Tibial nerve (tissue), 4 donors: ENCODE data around the gene ARSB. TPM values are rescaled to one million over a fixed set of nuclear protein-coding genes. Genes with fewer than 3 reads are reported as not detected.

Source experiments
- DNase-seq, 2 donors: peaks; one replicate each; pipeline ENCODE4 v3.0.0-alpha.2; 2019; ENCODE audit warnings: low spot score in 2 of 2
- H3K27ac ChIP-seq, 4 donors: fragments of 200-600 bp; sonication (generic) in 3 of 4; one replicate each; pipeline ENCODE4 v1.5.1; 2017 to 2019; ENCODE audit warnings: mild to moderate bottlenecking in 1 of 4
- H3K27me3 ChIP-seq, 2 donors: fragments of 200-600 bp; sonication (generic) in 1 of 2; one replicate each; pipeline versions ENCODE4 v1.5.1 to v1.6.0; 2017 to 2019
- H3K36me3 ChIP-seq, 3 donors: fragments of 200-600 bp; sonication (generic); one replicate each; pipeline ENCODE4 v1.5.1; 2018 to 2019
- H3K4me1 ChIP-seq, 4 donors: fragments of 200-600 bp; sonication (generic) in 3 of 4; one replicate each; pipeline ENCODE4 v1.5.1; 2017 to 2019
- H3K4me3 ChIP-seq, 4 donors: fragments of 200-600 bp; sonication (generic) in 3 of 4; one replicate each; pipeline ENCODE4 v1.5.1; 2017 to 2019; ENCODE audit warnings: mild to moderate bottlenecking in 1 of 4, moderate library complexity in 1 of 4
- H3K9me3 ChIP-seq, 4 donors: fragments of 200-600 bp; sonication (generic) in 3 of 4; one replicate each; pipeline ENCODE4 v1.5.1; 2017 to 2019
- CTCF ChIP-seq, 5 experiments: fragments of 200-600 bp in 3 of 5; fragments of 450-650 bp in 2 of 5; sonication (generic) in 3 of 5; IDR thresholded peaks; one replicate each; pipeline ENCODE4 v1.5.1; 2016 to 2019; ENCODE audit warnings: antibody characterized with exemption in 5 of 5, mild to moderate bottlenecking in 3 of 5, moderate library complexity in 2 of 5
- EP300 ChIP-seq, 2 donors: sonication (generic); formaldehyde crosslinking; IDR thresholded peaks; one replicate each; pipeline ENCODE4 v1.6.1; 2017; ENCODE audit warnings: antibody characterized with exemption in 2 of 2, mild to moderate bottlenecking in 1 of 2
- POLR2A ChIP-seq, 2 donors: fragments of 450-650 bp; IDR thresholded peaks; one replicate each; pipeline ENCODE4 v1.6.1; 2017; ENCODE audit warnings: antibody characterized with exemption in 2 of 2, mild to moderate bottlenecking in 2 of 2, moderate library complexity in 2 of 2
- WGBS, 2 donors: methylation state at CpG; one replicate each; pipeline ENCODE4 v1.1.5; 2018; 5-methylcytosine and 5-hydroxymethylcytosine counted together
- total RNA-seq, 4 donors: library from RNA; depleted of rRNA; stranded (reverse); fragments of >200 nt; gene quantifications; one replicate each; pipeline ENCODE4 v1.1.0, GENCODE V29; 2016

The ARSB gene
- 10 to 100 TPM in 3 of 4 donors, 1 to 10 TPM in 1; 8.3 to 19.8 (median 15.5) TPM for total RNA-seq

- DNase-seq: peak in 1 of 2 donors; percentile 10
- H3K27ac ChIP-seq: peak within 1 kb of the TSS; percentile 84 to 98 (median 96)
- H3K27me3 ChIP-seq: no peaks in the 10 kb centered on the region
- peak within 1 kb of the TSS; percentile 68 to 93 (median 82) for H3K4me3 ChIP-seq
- WGBS, 2 donors: 0% methylated on average over 30 to 36 of the region's 57 CpGs
- H3K36me3 ChIP-seq: no peaks in the 10 kb centered on the region
- H3K9me3 ChIP-seq: no peaks in the 10 kb centered on the region
- TF ChIP-seq POLR2A (IDR thresholded peaks at IDR 0.05) (no peak), EP300 (IDR thresholded peaks at IDR 0.05) (no peak), CTCF (IDR thresholded peaks at IDR 0.05) (no peak)
- H3K4me1 ChIP-seq: peaks cover 0 to 25% (median 5%) of the 10 kb centered on the region in 4 donors
Measured at GRCh38 chr5:78985116-78985724, at the start of gene ARSB. Gene ARSB, minus strand, starts transcription at chr5:78985310. Its CDS starts 62 bp downstream, at chr5:78985248.

- Histone ChIP-seq H3K36me3 (no peaks in the 10 kb centered on the region), H3K27ac (no peak overlapping the region), H3K4me3 (no peak overlapping the region), H3K4me1 (no peaks in the 10 kb centered on the region), H3K27me3 (no peaks in the 10 kb centered on the region), H3K9me3 (peaks cover 0 to 8% (median 0%) of the 10 kb centered on the region in 4 donors)
- TF ChIP-seq POLR2A (IDR thresholded peaks at IDR 0.05) (no peak), CTCF (IDR thresholded peaks at IDR 0.05) (no peak), EP300 (IDR thresholded peaks at IDR 0.05) (no peak)
- DNase-seq: no peak
- 93 to 94% methylated on average over 5 of the region's 5 CpGs for WGBS, 2 donors
Measured at GRCh38 chr5:79032782-79033181, 47.7 kb upstream of the ARSB start.

GRCh38 chr5:79032031-79032695 is 47.1 kb upstream of the ARSB start:
- 90 to 92% methylated on average over 10 of the region's 10 CpGs for WGBS, 2 donors
- Histone ChIP-seq H3K9me3 (peaks cover 0 to 6% (median 0%) of the 10 kb centered on the region in 4 donors), H3K36me3 (no peaks in the 10 kb centered on the region), H3K4me3 (no peak overlapping the region), H3K4me1 (no peaks in the 10 kb centered on the region), H3K27me3 (no peaks in the 10 kb centered on the region), H3K27ac (no peak overlapping the region)
- TF ChIP-seq CTCF (IDR thresholded peaks at IDR 0.05): no peak
- TF ChIP-seq EP300 (IDR thresholded peaks at IDR 0.05): no peak
- no peak for TF ChIP-seq POLR2A (IDR thresholded peaks at IDR 0.05)
- DNase-seq: no peak

GRCh38 chr5:79031485-79031867 is 46.4 kb upstream of the ARSB start:
- no peak overlapping the region for H3K4me3 ChIP-seq
- no peak overlapping the region for H3K27ac ChIP-seq
- no peaks in the 10 kb centered on the region for H3K9me3 ChIP-seq
- no peaks in the 10 kb centered on the region for H3K27me3 ChIP-seq
- no peaks in the 10 kb centered on the region for H3K4me1 ChIP-seq
- WGBS, 2 donors: 70 to 100% methylated on average over 1 of the region's 1 CpG
- DNase-seq: no peak
- H3K36me3 ChIP-seq: no peaks in the 10 kb centered on the region
- no peak for TF ChIP-seq POLR2A (IDR thresholded peaks at IDR 0.05)
- TF ChIP-seq EP300 (IDR thresholded peaks at IDR 0.05): no peak
- TF ChIP-seq CTCF (IDR thresholded peaks at IDR 0.05): no peak
